WERI-Rb-1 (cell line): ENCODE measurements around the gene AHDC1.

ENCODE experiments used
- DNase-seq: peaks from one replicate; pipeline ENCODE4 v3.0.0-alpha.2; 2020
- H3K27ac ChIP-seq: fragments of 250-450 bp; sonication (Bioruptor Pico); 2 replicates; pipeline ENCODE4 v1.5.1; 2020; ENCODE audit warnings: mild to moderate bottlenecking, moderate library complexity
- H3K27me3 ChIP-seq: fragments of 250-450 bp; sonication (Bioruptor Pico); 2 replicates; pipeline ENCODE4 v1.5.1; 2021; ENCODE audit warnings: mild to moderate bottlenecking, low read depth, moderate library complexity; ENCODE audit not compliant: insufficient read depth, severe bottlenecking
- H3K36me3 ChIP-seq: fragments of 250-450 bp; sonication (Bioruptor Pico); 2 replicates; pipeline ENCODE4 v1.5.1; 2020; ENCODE audit warnings: mild to moderate bottlenecking, moderate library complexity
- H3K4me3 ChIP-seq: 2 replicates; pipeline ENCODE4 v1.5.1; 2011; ENCODE audit warnings: low read depth, mild to moderate bottlenecking, control low read depth, low read length
- H3K9me3 ChIP-seq: fragments of 250-450 bp; sonication (Bioruptor Pico); 2 replicates; pipeline ENCODE4 v1.5.1; 2021; ENCODE audit warnings: mild to moderate bottlenecking, moderate library complexity; ENCODE audit not compliant: severe bottlenecking
- TF ChIP-seq, protein P1 (sequence below): IDR thresholded peaks from 2 replicates; pipeline ENCODE4 v1.5.1; 2011; ENCODE audit warnings: low read depth, mild to moderate bottlenecking, control low read depth, inconsistent platforms, low read length

Gene AHDC1

DNA sequence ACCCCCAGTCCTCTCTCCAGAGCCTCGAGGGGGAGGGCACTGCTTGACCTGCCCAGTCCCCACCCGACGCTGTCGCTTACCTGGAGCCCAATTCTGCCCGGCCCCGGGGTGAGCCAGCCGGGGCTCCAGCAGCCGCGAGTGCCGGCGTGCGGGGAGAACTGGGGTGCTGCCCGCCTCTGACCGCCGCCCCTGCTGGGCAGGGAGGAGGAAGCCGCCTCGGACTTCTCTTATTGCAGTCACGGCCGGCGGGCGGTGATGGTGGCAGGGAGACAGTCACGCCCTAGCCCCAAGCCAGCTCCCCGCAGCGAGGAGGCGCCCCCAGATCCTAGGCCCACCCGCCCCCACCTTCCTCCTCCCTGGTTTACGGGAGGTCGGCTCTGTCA is 31.0 kb upstream of the AHDC1 start, which contains the start of gene FGR:
Gene FGR, minus strand, starts transcription at position 201 of the 383 bp plus-strand sequence. CDS start 11,269 bp downstream, outside the sequence.
- no peak for DNase-seq
- Histone ChIP-seq H3K4me3 (no peak within 1 kb of the TSS), H3K36me3 (no peaks in the 10 kb centered on the region), H3K27ac (no peak within 1 kb of the TSS), H3K27me3 (no peaks in the 10 kb centered on the region), H3K9me3 (no peaks in the 10 kb centered on the region)
- TF ChIP-seq, protein P1, sequence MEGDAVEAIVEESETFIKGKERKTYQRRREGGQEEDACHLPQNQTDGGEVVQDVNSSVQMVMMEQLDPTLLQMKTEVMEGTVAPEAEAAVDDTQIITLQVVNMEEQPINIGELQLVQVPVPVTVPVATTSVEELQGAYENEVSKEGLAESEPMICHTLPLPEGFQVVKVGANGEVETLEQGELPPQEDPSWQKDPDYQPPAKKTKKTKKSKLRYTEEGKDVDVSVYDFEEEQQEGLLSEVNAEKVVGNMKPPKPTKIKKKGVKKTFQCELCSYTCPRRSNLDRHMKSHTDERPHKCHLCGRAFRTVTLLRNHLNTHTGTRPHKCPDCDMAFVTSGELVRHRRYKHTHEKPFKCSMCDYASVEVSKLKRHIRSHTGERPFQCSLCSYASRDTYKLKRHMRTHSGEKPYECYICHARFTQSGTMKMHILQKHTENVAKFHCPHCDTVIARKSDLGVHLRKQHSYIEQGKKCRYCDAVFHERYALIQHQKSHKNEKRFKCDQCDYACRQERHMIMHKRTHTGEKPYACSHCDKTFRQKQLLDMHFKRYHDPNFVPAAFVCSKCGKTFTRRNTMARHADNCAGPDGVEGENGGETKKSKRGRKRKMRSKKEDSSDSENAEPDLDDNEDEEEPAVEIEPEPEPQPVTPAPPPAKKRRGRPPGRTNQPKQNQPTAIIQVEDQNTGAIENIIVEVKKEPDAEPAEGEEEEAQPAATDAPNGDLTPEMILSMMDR, result no peak

DNA sequence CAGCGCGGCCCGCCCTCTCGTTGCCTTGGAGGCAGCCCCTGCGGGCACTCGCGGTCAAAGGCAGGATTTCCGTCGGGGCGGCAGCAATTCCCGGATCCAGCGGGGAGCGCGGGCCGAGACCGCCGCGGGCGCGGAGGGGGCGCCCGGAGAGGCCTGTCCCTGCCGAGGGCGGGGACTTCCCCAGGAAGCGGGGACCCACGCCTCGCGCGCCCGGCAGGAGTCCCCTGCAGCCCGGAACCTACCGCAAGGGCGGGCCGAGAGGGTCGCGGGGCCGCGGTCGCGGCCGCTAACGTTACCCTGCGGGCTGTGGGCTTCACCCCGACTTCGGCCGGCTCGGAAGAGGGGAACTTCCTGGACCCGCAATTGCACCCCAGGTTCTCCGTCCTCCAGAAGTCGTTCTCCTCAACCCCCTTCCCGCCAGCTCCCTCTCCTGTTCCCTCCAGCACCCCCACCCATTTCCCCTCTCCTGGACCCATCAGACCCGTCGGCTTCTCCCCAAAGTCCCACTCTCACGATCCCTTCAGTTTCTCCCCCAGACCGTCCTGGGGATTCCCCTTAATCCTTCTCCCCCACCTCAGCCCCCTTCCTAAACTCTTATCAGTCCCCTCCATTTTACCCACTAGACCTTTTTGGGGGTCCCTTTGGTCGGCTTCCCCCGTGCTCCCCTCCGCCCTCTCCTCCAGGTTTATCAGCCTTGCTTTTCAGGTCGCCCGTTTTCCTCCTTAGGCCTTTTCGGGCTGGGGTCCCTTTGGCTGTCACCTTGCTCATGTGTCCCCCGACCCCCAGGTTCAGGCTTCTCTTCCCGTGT is 30.4 kb upstream of the AHDC1 start:
- no peaks in the 10 kb centered on the region for H3K36me3 ChIP-seq
- TF ChIP-seq, protein P1, result no peak
- no peak for DNase-seq
- no peak overlapping the region for H3K27ac ChIP-seq
- H3K9me3 ChIP-seq, result no peaks in the 10 kb centered on the region
- no peaks in the 10 kb centered on the region for H3K27me3 ChIP-seq
- no peak overlapping the region for H3K4me3 ChIP-seq

DNA sequence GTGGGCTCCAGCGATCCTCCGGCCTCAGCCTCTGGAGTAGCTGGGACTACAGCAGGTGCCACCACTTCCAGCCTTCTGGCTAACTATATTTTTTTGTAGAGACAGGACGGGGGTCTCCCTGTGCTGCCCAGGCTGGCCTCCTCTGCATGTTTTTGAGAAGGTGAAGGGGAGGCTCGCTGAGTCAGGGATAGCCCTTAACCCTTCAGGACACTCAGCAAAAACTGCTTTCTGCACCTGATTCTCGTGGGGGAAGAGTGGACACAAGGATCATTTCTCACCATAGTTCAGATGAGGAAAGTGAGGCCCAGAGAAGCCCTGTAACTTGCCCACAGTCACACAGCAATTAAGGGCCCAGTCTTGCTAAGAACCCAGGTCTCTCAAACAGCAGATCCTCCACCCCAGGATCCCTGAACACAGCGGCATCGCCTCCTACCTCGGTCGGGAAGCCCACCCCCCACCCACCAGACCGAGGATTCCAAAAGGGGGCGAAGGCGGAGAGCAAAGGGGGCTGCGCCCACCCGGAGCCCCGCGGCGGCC is 29.8 kb upstream of the AHDC1 start:
- Histone ChIP-seq H3K27ac (no peak overlapping the region), H3K9me3 (no peaks in the 10 kb centered on the region), H3K36me3 (no peaks in the 10 kb centered on the region), H3K27me3 (no peaks in the 10 kb centered on the region), H3K4me3 (no peak overlapping the region)
- TF ChIP-seq, protein P1, result no peak
- no peak for DNase-seq

DNA sequence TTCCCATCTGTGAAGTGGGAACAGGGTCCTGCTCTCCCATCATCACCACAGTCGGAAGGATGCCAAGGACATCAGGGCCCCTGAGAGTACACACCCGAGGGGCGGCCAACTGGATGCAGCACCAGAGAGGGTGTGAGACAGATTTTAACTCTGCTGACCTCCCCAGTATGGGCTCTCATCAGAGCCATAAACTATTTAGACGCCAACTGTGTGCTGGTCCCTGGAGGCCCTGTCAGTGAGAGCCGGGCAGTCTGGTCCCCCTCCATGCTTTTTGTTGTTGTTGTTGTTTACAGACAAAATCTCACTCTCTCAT is 29.3 kb upstream of the AHDC1 start:
- H3K36me3 ChIP-seq, result no peaks in the 10 kb centered on the region
- no peak overlapping the region for H3K27ac ChIP-seq
- H3K27me3 ChIP-seq, result no peaks in the 10 kb centered on the region
- no peak overlapping the region for H3K4me3 ChIP-seq
- no peaks in the 10 kb centered on the region for H3K9me3 ChIP-seq
- TF ChIP-seq, protein P1, result no peak
- DNase-seq, result no peak

DNA sequence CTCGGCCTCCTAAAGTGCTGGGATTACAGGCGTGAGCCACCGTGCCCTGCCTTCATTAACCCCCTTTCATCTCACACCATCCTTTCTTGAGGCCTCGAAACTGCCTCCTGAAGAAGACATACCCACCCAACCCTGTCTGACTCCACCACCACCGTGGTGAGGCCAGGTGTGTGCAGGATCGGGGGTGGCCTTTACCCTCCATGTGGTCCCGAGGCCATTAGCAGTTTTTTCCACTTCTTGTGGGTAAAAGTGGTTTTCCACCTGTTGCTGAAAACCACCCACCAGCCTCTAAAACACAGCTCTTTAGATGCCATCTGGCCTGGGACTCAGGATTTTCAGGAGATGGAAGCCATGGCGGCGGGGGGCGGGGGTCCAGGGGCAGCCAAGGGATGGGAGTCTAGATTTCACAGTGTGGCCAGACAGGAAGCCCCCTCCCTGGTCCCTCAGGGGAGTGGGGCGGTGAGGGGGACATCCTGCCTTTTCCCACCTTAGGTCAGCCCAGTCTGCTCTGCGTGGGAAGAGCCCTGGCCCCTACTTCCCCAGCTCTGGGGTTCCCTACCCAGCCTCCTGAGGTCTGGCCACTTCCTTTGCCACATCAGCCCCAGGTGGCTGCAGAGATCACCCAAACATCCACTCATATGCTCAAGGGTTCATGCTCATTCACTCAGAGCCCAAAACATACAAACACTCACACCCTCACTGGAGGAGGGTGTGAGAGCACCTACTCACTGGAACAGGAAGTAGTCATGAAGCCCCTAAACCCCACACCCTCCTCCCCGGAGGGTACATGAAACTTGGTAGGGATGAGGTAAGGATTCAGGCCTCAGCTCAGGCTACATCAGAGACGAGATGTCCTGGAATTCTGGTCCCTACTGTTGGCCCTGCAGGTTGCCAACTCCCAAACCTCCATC is 28.7 kb upstream of the AHDC1 start:
- Histone ChIP-seq H3K36me3 (no peaks in the 10 kb centered on the region), H3K9me3 (no peaks in the 10 kb centered on the region), H3K4me3 (no peak overlapping the region), H3K27me3 (no peaks in the 10 kb centered on the region), H3K27ac (no peak overlapping the region)
- TF ChIP-seq, protein P1, result no peak
- no peak for DNase-seq
